Glomerular visceral epithelial cell (primary cell): ENCODE results near the gene ADAMTS6.
"Not testable (repeated sequence)": the region's sequence is repeated elsewhere in the genome, so short reads cannot be mapped to it uniquely, and the experiment has no call there.

Experiments
- DNase-seq: peaks from one replicate; pipeline ENCODE4 v3.0.0-alpha.2; 2016; ENCODE audit errors: extremely low spot score

ADAMTS6 gene

GRCh38 chr5:65197531-65198455 lies 283.9 kb downstream of the ADAMTS6 start:
- DNase-seq = peak; percentile 50

GRCh38 chr5:65194871-65195270 lies 286.8 kb downstream of the ADAMTS6 start:
- no peak for DNase-seq

- no peak for DNase-seq
Measured at GRCh38 chr5:65192331-65192730, 289.4 kb downstream of the ADAMTS6 start.

GRCh38 chr5:65191554-65192135 lies 290.1 kb downstream of the ADAMTS6 start:
- DNase-seq = no peak

DNA sequence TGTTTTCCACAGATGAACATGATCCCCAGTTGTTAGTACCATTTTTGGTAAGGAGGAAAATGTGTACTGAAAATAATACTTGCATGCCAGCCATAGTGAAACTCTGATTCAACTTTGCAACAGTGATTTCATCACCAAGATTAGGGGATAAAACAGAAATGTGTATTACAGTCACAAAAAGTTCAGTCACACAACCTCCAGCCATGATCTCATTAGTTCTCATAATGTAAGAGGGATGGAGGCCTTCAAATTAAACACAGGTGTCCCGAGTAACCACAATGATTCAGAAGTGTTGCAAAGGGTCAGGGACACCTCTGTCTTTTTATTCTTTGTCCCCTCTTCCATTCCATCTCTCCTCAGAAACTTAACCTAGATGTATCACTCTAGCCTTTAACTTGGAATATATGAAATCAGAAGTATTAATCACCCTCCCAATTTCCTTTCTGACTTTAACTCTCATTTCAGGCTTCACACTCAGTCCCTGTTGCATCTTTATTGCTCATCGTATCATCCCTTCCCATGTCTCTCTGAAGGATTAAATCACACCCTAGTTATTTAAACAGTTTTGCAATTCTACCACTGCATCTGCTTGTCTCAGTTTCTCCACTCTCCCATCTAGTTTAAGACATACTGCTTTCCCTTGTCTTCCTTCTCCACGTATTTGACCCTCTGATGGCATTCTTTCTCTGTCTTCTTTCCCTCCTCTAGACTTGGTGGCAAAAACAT lies 291.2 kb downstream of the ADAMTS6 start:
- peak; percentile 82 for DNase-seq

GRCh38 chr5:65186646-65187227 lies 295.0 kb downstream of the ADAMTS6 start:
- DNase-seq = peak; percentile 37

DNA sequence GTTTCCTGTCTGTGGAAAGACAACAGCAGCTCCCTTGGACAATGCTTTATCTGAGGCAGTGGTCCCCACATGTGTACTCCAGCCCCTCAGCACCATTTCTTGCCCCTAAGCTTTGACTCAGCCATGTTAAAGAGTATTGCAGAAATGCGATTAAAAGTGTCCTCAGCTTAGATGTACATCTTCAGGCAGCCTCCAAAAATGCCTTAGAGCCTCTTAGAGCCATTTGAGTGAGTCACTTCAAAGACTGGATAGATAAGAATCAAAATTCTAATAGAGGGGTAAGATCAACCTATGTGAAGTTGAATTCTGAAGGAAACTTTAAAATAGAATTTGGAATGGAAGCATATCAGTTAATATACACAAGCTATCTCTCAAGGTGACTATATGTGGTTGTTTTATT lies 296.3 kb downstream of the ADAMTS6 start:
- DNase-seq = no peak

GRCh38 chr5:65184780-65185179 lies 296.9 kb downstream of the ADAMTS6 start:
- DNase-seq = no peak

DNA sequence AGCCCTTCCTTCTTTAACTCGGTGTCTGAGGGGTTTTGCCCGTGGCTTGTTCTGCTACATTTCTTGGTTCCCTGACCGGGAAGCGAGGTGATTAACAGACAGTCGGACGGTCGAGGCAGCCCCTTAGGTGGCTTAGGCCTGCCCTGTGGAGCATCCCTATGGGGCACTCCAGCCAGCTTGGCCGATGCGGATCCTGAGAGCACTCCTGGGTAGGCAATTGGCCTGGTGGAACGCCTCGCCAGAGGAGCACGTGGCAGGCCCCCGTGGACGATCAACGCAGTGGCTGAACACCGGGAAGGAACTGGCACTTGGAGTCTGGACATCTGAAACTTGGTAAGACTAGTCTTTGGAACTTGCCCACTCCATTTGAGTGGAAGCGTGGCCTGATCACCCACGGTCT lies 307.5 kb downstream of the ADAMTS6 start:
- DNase-seq = not testable (repeated sequence)

- DNase-seq = no peak
Measured at GRCh38 chr5:65173130-65173525, 308.6 kb downstream of the ADAMTS6 start.

DNA sequence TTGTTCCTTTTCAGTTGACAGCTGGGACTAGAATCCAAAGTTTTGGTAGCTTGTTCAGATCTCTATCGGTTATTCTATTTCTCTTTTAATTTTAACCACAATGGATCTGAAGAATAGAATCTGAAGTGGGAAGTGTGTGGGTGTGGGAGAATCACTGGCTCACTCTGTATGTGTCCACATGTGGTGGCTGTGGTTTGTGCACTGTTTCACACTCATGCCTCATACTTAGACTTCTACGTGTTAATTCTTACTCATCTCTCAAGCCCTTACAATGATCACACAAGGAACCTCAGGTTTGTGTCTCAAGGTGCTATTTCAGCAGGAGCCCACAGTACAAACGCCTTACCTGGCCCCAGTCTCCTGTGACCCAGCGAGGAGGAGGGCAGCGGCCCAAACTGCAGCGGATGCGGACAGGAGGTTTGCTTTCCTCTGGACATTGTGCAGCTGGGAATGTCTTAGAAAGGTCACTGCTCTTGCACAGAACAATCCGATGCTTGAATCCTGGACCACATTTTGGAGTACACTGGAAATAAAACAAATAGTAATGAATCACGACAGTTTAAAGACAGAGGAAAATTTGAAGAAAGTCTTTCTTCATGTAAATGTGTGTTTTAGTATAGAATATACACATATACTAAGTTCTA lies 309.1 kb downstream of the ADAMTS6 start:
- DNase-seq = peak; percentile 62

- DNase-seq = no peak
Measured at GRCh38 chr5:65171645-65172044, 310.1 kb downstream of the ADAMTS6 start.

GRCh38 chr5:65163698-65164097 lies 318.0 kb downstream of the ADAMTS6 start:
- peak; percentile 33 for DNase-seq

DNA sequence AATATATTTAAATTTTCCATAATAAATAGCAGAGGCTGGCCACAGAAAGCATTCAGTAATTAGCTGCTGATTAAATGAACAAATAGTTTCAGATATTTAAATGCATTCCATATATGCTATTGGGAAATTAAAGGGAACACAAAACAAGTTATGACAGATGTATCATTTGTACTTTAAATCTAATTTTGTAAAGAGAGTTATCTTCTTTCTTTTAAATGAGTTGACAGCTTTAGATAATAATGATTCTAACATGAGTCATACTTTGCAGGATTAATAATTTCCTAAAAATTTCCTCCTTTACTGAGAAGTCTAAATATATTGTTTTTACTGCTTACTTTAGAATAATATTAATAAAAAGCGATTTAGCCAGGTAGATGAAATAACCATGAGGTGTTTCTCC lies 320.1 kb downstream of the ADAMTS6 start:
- DNase-seq = no peak

DNA sequence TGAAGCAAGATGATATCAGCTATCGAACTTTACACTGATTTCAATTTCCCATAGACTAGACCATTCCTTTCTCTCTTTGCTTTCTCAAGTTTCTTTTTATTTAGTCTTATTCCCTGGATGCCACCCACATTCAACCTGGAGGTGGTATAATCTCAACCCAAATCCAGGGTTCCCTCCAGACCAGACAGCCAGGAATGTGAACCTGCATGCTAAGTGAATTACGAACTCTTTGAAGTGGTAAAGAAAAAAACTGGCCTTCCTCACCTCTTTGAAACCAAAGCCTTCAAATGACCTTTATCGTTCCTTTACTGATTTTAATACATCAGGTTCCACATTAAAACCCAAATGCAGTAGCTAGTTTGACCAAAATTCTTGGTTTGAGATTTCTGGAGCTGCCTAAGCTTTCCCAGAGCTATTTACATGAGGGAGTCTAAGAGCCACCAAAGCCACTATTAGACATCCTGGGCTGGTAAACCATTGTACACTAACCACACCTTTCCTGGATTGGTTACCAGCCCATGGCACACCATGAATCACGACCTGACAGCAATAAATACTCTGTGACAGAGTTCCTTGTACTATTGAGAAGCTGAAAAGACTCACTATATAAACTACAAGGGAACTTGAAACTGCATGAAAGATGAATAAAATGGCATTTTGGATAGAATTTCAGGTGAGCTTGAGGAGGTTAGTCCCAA lies 323.7 kb downstream of the ADAMTS6 start:
- DNase-seq = peak; percentile 54

GRCh38 chr5:65156933-65157332 lies 324.8 kb downstream of the ADAMTS6 start:
- no peak for DNase-seq

DNA sequence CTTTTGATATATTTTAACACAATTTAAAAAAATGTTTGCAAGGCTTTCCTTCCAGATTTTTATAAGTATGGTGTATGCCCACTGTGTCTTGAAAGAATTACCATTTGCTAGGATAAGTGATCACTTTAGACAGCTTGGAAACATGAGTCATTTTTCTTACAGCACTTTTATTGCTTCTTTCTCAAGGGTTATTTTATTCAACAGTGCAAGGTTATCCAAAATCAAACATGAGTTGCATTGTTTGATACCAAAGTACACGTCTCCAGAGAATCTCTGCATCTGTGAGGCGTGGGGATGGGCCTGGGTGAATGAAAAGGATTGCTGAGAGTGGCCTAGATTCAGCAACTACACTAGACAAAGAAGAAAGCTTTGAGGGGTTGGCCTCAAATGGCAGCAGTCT lies 329.6 kb downstream of the ADAMTS6 start:
- no peak for DNase-seq

- no peak for DNase-seq
Measured at GRCh38 chr5:65151614-65152013, 330.1 kb downstream of the ADAMTS6 start.

GRCh38 chr5:65150599-65151304 lies 331.0 kb downstream of the ADAMTS6 start:
- no peak for DNase-seq

DNA sequence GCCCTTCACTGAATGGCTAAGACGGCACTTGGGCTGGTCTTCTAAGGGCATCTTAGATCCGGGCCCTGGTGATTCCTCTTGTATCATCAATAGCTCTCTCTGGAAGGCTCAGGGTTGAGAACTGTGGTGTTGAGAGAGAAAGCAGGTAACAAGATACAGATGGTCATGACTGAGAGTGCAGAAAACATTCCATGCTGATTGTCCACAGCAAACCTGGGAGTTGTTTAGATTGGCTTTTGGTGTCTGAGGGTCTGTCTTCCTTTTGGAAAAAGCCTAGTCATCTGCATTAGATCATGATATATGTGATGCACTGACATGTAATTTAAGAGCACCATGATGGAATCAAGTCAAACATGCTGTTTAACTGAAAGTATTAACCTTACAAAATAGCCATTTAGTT lies 331.9 kb downstream of the ADAMTS6 start:
- no peak for DNase-seq
